Stimulated activated effector memory CD8-positive, alpha-beta T cell treated with anti-CD3 and anti-CD28 coated beads, Interleukin-12 subunit alpha, Interleukin-12 subunit beta, amount 100 ng/mL, for 72 hours (primary cell): ENCODE measurements around the gene TRIM69.
"Not testable (repeated sequence)": the region's sequence is repeated elsewhere in the genome, so short reads cannot be mapped to it uniquely, and the experiment has no call there.

ENCODE experiments used
- ATAC-seq: fragments of 150-1000 bp; cut with Tn5 transposase; 2 replicates; pipeline ENCODE4 v1.10.0; 2021
- DNase-seq, 2 donors: peaks; one replicate each; pipeline ENCODE4 v3.0.0; 2021 to 2022; ENCODE audit warnings: low spot score in 2 of 2
- H3K27ac Mint-ChIP-seq: one replicate; pipeline ENCODE4 v1.8.0; 2022; ENCODE audit warnings: mild to moderate bottlenecking, mixed read lengths
- H3K36me3 Mint-ChIP-seq: one replicate; pipeline ENCODE4 v1.8.0; 2022; ENCODE audit warnings: mild to moderate bottlenecking, mixed read lengths
- H3K4me1 Mint-ChIP-seq: one replicate; pipeline ENCODE4 v1.8.0; 2022; ENCODE audit warnings: mixed read lengths
- H3K4me3 Mint-ChIP-seq: one replicate; pipeline ENCODE4 v1.8.0; 2022; ENCODE audit warnings: mild to moderate bottlenecking, mixed read lengths
- H3K9me3 Mint-ChIP-seq: one replicate; pipeline ENCODE4 v1.8.0; 2022; ENCODE audit warnings: mixed read lengths

Gene TRIM69

DNA sequence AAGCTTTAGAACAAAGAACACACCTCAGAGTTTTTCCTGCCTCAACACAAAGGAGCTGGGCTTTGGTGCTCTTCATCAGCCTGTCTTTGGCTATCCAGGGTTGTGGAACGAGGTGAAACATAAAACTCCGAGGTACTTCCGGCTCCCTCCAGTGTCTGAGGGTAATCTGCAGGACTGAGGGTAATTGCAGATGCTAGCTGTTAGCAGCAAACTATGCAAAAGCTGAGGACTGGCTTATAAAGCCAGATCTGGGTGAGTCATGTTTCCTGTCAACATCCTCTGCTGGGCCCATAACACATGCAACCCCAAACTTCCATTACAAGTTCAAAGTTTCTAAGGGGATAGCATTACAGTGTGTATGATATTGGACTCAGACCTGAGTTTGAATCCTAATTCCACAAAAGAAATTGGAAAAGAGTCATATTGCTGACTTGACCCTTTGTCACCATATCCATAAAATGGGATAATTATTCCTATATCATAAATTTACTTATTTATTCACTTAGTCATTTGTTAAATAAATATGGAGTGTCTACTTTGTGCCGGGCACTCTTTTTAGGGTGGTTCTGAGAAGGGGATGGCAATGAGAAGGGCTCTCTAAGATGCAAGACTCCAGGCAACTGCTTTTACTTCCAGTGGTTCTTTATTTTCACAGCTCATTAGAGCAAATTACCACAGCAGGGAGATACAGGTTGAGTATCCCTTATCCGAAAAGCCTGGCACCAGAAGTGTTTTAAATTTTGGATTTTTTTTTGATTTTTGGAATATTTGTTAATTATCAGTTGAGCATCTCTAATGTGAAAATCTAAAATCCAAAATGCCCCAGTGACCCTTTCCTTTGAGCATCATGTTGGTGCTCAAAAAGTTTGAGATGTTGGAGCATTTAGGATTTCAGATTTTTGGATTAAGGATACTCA is 9.5 kb upstream of the TRIM69 start:
- Mint-ChIP-seq H3K4me1 (peaks cover 64% of the 10 kb centered on the region), H3K4me3 (peak overlapping the region; percentile 98), H3K27ac (peak overlapping the region; percentile 96), H3K9me3 (no peaks in the 10 kb centered on the region), H3K36me3 (peaks cover 70% of the 10 kb centered on the region)
- DNase-seq (peak in 1 of 2 donors; percentile 85), ATAC-seq (peak; percentile 62)

GRCh38 chr15:44727485-44728231 is 8.7 kb upstream of the TRIM69 start:
- Mint-ChIP-seq H3K36me3 (peaks cover 72% of the 10 kb centered on the region), H3K9me3 (no peaks in the 10 kb centered on the region), H3K27ac (peak overlapping the region; percentile 96), H3K4me1 (peaks cover 66% of the 10 kb centered on the region), H3K4me3 (peak overlapping the region; percentile 98)
- DNase-seq (no peak), ATAC-seq (no peak)

- not testable (repeated sequence) for ATAC-seq, DNase-seq, H3K9me3 Mint-ChIP-seq
- peak overlapping the region; percentile 96 for H3K27ac Mint-ChIP-seq
- peaks cover 72% of the 10 kb centered on the region for H3K36me3 Mint-ChIP-seq
- H3K4me3 Mint-ChIP-seq: peak overlapping the region; percentile 98
- H3K4me1 Mint-ChIP-seq: peaks cover 66% of the 10 kb centered on the region
Observed at GRCh38 chr15:44728232-44728575, 8.1 kb upstream of the TRIM69 start.

- Mint-ChIP-seq H3K9me3 (no peaks in the 10 kb centered on the region), H3K36me3 (peaks cover 72% of the 10 kb centered on the region), H3K4me1 (peaks cover 64% of the 10 kb centered on the region), H3K27ac (peak overlapping the region; percentile 96), H3K4me3 (peak overlapping the region; percentile 98)
- ATAC-seq (peak; percentile 90), DNase-seq (peak; percentile 81 to 98)
Observed at GRCh38 chr15:44728576-44729407, 7.5 kb upstream of the TRIM69 start.

DNA sequence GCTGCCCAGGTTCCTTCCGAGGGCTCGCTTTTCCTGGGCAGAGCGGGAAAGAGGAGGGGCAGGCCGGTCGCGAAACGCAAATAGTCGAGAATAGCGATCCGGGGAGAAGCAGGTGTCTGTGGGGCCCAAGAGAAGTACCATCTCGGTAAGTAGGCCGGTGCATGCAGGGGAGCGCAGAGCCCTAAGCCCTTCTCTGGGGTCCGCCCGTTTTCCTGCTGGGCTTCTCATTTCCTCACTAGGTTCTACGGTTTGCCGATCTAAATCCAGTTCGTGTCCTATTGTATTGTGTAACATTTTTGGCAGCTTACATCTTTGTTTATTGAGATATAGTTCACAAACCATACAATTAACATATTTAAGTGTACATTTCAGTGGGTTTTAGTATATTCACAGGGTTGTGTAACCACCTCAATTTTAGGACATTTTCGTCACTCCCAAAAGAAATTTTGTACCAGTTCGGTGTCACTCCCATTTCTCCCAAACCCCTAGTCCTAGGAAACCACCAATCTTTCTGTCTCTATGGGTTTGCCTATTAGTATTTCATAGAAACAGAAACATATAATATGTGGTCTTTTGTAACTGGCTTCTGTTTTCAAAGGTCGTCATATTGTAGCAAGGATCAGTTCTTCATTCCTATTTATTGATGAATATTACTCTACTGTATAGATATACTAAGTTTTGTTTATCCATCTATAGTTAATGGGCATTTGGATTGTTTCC is 6.8 kb upstream of the TRIM69 start:
- Mint-ChIP-seq H3K4me3 (peak overlapping the region; percentile 98), H3K27ac (peak overlapping the region; percentile 96), H3K36me3 (peaks cover 65% of the 10 kb centered on the region), H3K9me3 (no peaks in the 10 kb centered on the region), H3K4me1 (peaks cover 60% of the 10 kb centered on the region)
- ATAC-seq (peak; percentile 22), DNase-seq (no peak)

- Mint-ChIP-seq H3K9me3 (no peaks in the 10 kb centered on the region), H3K4me1 (peaks cover 58% of the 10 kb centered on the region), H3K36me3 (peaks cover 24% of the 10 kb centered on the region), H3K4me3 (peak overlapping the region; percentile 81), H3K27ac (peak overlapping the region; percentile 98)
- DNase-seq: no peak
- ATAC-seq: peak; percentile 17
Observed at GRCh38 chr15:44734839-44735481, 1.4 kb upstream of the TRIM69 start.

- peak in 1 of 2 donors; percentile 78 for DNase-seq
- peaks cover 24% of the 10 kb centered on the region for H3K36me3 Mint-ChIP-seq
Observed at GRCh38 chr15:44735482-44736180, 697 bp upstream of the TRIM69 start.

GRCh38 chr15:44738340-44738984 is 2.1 kb downstream of the TRIM69 start:
- peaks cover 41% of the 10 kb centered on the region for H3K4me1 Mint-ChIP-seq
- ATAC-seq (no peak), DNase-seq (no peak)
- peaks cover 8% of the 10 kb centered on the region for H3K36me3 Mint-ChIP-seq
- no peaks in the 10 kb centered on the region for H3K9me3 Mint-ChIP-seq
- H3K4me3 Mint-ChIP-seq: peak overlapping the region; percentile 81
- H3K27ac Mint-ChIP-seq: peak overlapping the region; percentile 54

More at GRCh38 chr15:44735482-44736180, 697 bp upstream of the TRIM69 start:
- peak; percentile 85 for ATAC-seq
- H3K27ac Mint-ChIP-seq: peak overlapping the region; percentile 98
- peaks cover 58% of the 10 kb centered on the region for H3K4me1 Mint-ChIP-seq
- H3K9me3 Mint-ChIP-seq: no peaks in the 10 kb centered on the region
- peak overlapping the region; percentile 81 for H3K4me3 Mint-ChIP-seq

DNA sequence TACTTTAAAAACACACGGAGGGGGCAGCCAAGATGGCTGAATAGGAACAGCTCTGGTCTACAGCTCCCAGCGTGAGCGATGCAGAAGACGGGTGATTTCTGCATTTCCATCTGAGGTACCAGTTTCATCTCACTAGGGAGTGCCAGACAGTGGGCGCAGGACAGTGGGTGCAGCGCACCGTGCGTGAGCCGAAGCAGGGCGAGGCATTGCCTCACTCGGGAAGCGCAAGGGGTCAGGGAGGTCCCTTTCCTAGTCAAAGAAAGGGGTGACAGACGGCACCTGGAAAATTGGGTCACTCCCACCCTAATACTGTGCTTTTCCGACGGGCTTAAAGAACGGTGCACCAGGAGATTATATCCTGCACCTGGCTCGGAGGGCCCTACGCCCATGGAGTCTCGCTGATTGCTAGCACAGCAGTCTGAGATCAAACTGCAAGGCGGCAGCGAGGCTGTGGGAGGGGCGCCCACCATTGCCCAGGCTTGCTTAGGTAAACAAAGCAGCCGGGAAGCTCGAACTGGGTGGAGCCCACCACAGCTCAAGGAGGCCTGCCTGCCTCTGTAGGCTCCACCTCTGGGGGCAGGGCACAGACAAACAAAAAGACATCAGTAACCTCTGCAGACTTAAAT is 3.0 kb downstream of the TRIM69 start:
- H3K27ac Mint-ChIP-seq, H3K9me3 Mint-ChIP-seq, ATAC-seq, H3K36me3 Mint-ChIP-seq, DNase-seq: not testable (repeated sequence)
- H3K4me3 Mint-ChIP-seq: peak overlapping the region; percentile 81
- peaks cover 35% of the 10 kb centered on the region for H3K4me1 Mint-ChIP-seq

GRCh38 chr15:44743454-44743853 is 7.1 kb downstream of the TRIM69 start:
- H3K4me1 Mint-ChIP-seq: peaks cover 17% of the 10 kb centered on the region
- not testable (repeated sequence) for H3K36me3 Mint-ChIP-seq, H3K4me3 Mint-ChIP-seq, H3K27ac Mint-ChIP-seq, DNase-seq, H3K9me3 Mint-ChIP-seq, ATAC-seq

DNA sequence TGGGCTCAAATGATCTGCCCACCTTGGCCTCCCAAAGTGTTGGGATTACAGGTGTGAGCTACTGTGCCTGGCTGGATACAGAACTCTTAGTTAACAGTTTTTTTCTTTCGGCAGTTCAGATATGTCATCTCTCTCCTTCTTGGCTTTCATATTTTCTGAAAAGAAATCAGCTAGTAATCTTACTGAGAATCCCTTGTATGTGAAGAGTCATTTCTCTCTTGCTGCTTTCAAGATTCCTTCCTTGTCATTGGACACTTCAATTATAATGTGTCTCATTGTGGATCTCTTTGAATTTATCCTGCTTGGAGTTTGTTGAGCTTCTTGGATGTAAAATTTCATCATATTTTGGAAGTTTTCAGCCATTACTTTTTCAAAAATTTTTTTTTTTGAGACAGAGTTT is 17.0 kb downstream of the TRIM69 start:
- H3K27ac Mint-ChIP-seq: no peak overlapping the region
- H3K9me3 Mint-ChIP-seq: peaks cover 6% of the 10 kb centered on the region
- ATAC-seq: no peak
- peaks cover 29% of the 10 kb centered on the region for H3K4me1 Mint-ChIP-seq
- H3K4me3 Mint-ChIP-seq: no peak overlapping the region
- H3K36me3 Mint-ChIP-seq: no peaks in the 10 kb centered on the region
- DNase-seq: no peak

DNA sequence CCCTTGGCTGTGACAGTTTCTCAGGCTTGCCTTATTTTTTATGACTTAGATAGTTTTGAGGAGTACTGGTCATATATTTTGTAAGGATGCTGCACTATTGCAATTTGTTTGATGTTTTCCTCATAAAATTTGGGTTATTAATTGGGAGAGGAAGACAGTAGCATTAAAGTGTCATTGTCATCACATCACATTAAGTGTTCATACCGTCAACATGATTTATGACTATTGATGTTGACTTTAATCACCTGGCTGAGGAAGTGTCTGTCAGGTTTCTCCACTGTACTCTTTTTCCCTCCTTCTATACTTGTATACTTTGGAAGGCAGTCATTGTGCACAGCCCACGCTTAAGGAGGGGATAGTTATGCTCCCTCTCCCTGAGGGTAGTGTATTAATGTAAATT is 26.9 kb downstream of the TRIM69 start:
- no peaks in the 10 kb centered on the region for H3K4me1 Mint-ChIP-seq
- H3K9me3 Mint-ChIP-seq: no peaks in the 10 kb centered on the region
- H3K36me3 Mint-ChIP-seq: peaks cover 7% of the 10 kb centered on the region
- H3K4me3 Mint-ChIP-seq: no peak overlapping the region
- DNase-seq (no peak), ATAC-seq (no peak)
- no peak overlapping the region for H3K27ac Mint-ChIP-seq

- Mint-ChIP-seq H3K4me3 (no peak overlapping the region), H3K4me1 (no peaks in the 10 kb centered on the region), H3K36me3 (peaks cover 8% of the 10 kb centered on the region), H3K27ac (no peak overlapping the region), H3K9me3 (no peaks in the 10 kb centered on the region)
- DNase-seq (no peak), ATAC-seq (no peak)
Observed at GRCh38 chr15:44763848-44764247, 27.5 kb downstream of the TRIM69 start.
